Cardiac muscle cell (in vitro differentiated cells and primary cell): ENCODE data around the gene TM7SF2. TPM values are rescaled to one million over a fixed set of nuclear protein-coding genes. Genes with fewer than 3 reads are reported as not detected.

Experiments used
- DNase-seq, 2 donors: peaks; one replicate each; pipeline versions ENCODE4 v3.0.0 to v3.0.0-alpha.2; 2010 to 2017; ENCODE audit warnings: low read depth in 1 of 2, low spot score in 1 of 2
- H3K27ac ChIP-seq: fragments of 200-600 bp; sonication (generic); 2 replicates; pipeline ENCODE4 v1.5.1; 2016
- H3K27me3 ChIP-seq: fragments of 200-600 bp; sonication (generic); 2 replicates; pipeline ENCODE4 v1.6.0; 2016; ENCODE audit warnings: control low read depth
- H3K36me3 ChIP-seq: fragments of 200-600 bp; sonication (generic); 2 replicates; pipeline ENCODE4 v1.5.1; 2016; ENCODE audit warnings: control low read depth
- H3K4me1 ChIP-seq: fragments of 200-600 bp; sonication (generic); 2 replicates; pipeline ENCODE4 v1.8.1; 2017; ENCODE audit warnings: low read depth, mild to moderate bottlenecking, mixed run types
- H3K4me3 ChIP-seq: fragments of 200-600 bp; sonication (generic); 2 replicates; pipeline ENCODE4 v1.5.1; 2016; ENCODE audit warnings: mild to moderate bottlenecking
- H3K9me3 ChIP-seq: fragments of 200-600 bp; sonication (generic); 2 replicates; pipeline ENCODE4 v1.5.1; 2017; ENCODE audit warnings: low read depth, mild to moderate bottlenecking, control low read depth
- polyA plus RNA-seq: library from polyadenylated mRNA; unstranded; fragments of >200 nt; fragmentation: Nextera tagmentation; extraction: Ambion mirVana; gene quantifications from 2 replicates; pipeline ENCODE4 v1.2.1, GENCODE V29; 2016
- total RNA-seq: library from RNA; depleted of rRNA; stranded (reverse); fragments of >200 nt; gene quantifications from 2 replicates; pipeline ENCODE4 v1.2.3, GENCODE V29; 2016
- TF ChIP-seq, protein P1 (sequence below): IDR thresholded peaks from 2 replicates; pipeline ENCODE4 v1.5.1; 2012; ENCODE audit warnings: low read depth, mild to moderate bottlenecking, low read length

The TM7SF2 gene
- total and polyA plus RNA-seq, 2 experiments from 2014 or later, result 186 to 277 TPM

GRCh38 chr11:65130631-65131416 is 19.2 kb downstream of the TM7SF2 start:
- Histone ChIP-seq H3K9me3 (no peaks in the 10 kb centered on the region), H3K27ac (no peak overlapping the region), H3K4me3 (no peak overlapping the region), H3K36me3 (peaks cover 42% of the 10 kb centered on the region), H3K4me1 (peaks cover 10% of the 10 kb centered on the region), H3K27me3 (no peaks in the 10 kb centered on the region)
- TF ChIP-seq, protein P1, sequence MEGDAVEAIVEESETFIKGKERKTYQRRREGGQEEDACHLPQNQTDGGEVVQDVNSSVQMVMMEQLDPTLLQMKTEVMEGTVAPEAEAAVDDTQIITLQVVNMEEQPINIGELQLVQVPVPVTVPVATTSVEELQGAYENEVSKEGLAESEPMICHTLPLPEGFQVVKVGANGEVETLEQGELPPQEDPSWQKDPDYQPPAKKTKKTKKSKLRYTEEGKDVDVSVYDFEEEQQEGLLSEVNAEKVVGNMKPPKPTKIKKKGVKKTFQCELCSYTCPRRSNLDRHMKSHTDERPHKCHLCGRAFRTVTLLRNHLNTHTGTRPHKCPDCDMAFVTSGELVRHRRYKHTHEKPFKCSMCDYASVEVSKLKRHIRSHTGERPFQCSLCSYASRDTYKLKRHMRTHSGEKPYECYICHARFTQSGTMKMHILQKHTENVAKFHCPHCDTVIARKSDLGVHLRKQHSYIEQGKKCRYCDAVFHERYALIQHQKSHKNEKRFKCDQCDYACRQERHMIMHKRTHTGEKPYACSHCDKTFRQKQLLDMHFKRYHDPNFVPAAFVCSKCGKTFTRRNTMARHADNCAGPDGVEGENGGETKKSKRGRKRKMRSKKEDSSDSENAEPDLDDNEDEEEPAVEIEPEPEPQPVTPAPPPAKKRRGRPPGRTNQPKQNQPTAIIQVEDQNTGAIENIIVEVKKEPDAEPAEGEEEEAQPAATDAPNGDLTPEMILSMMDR, result no peak
- DNase-seq, result no peak

DNA sequence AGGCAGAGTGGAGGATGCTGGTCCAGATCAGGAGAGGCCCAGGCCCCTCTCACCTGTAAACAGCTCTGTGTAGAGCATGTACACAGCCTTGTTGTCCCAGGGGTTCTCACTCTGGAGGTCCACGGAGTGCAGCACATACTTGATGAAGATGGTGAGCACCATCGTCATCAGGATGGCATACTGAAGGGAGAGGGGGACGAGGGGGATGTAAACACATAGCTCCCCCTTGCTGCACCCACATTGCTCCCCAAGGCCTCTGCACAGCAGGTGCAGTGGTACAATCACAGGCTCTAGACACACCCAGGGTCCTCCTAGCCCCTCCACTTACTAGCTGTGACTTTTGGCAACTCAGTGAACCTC is 19.7 kb downstream of the TM7SF2 start:
- TF ChIP-seq, protein P1, result no peak
- Histone ChIP-seq H3K36me3 (peaks cover 39% of the 10 kb centered on the region), H3K4me3 (no peak overlapping the region), H3K4me1 (peaks cover 12% of the 10 kb centered on the region), H3K9me3 (no peaks in the 10 kb centered on the region), H3K27ac (no peak overlapping the region), H3K27me3 (no peaks in the 10 kb centered on the region)
- no peak for DNase-seq

GRCh38 chr11:65131895-65132237 is 20.2 kb downstream of the TM7SF2 start:
- peaks cover 12% of the 10 kb centered on the region for H3K4me1 ChIP-seq
- H3K27me3 ChIP-seq, result no peaks in the 10 kb centered on the region
- no peak overlapping the region for H3K27ac ChIP-seq
- TF ChIP-seq, protein P1, result no peak
- no peak overlapping the region for H3K4me3 ChIP-seq
- DNase-seq, result no peak
- H3K36me3 ChIP-seq, result peaks cover 36% of the 10 kb centered on the region
- no peaks in the 10 kb centered on the region for H3K9me3 ChIP-seq

DNA sequence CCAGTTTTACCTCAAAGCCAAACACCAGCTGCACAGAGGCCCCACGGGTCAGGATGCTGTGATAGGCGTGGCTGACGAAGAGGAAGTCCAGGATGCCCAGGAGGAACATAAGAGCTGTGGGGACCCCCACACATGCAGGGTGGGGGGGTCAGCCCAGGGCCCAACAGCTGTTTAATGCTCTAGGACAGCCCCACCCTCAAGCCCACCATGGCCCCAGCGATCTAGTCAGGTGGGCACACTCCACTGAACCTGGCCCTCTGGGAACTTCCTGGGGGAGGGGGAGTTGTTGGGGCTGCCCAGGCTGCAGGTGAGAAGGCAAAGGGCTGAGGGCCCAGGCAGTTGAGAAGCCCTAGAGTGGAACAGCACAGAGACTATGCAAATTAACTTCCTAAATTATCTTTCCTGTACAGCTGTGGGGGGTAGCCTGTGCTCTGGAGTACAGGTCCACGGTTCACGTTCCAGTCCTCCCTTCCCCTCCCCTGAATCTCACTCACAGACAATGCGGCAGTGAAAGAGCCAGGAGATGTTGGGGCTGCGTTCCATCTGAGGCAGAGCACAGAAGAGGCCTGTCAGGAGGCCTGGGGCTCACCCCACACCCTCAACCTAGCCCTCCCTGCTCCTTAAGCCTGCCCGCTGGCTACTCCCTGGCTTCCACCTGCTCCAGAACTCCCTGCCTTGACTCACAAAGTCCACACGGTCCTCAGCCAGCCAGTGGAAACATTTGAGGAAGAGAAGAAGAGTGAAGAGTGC is 20.7 kb downstream of the TM7SF2 start:
- Histone ChIP-seq H3K36me3 (peaks cover 35% of the 10 kb centered on the region), H3K9me3 (no peaks in the 10 kb centered on the region), H3K4me3 (no peak overlapping the region), H3K27me3 (no peaks in the 10 kb centered on the region), H3K27ac (no peak overlapping the region), H3K4me1 (peaks cover 12% of the 10 kb centered on the region)
- TF ChIP-seq, protein P1, result no peak
- DNase-seq, result no peak

GRCh38 chr11:65132988-65133700 is 21.5 kb downstream of the TM7SF2 start:
- TF ChIP-seq, protein P1, result no peak
- Histone ChIP-seq H3K9me3 (no peaks in the 10 kb centered on the region), H3K27ac (no peak overlapping the region), H3K4me3 (peak overlapping the region; percentile 82), H3K4me1 (peaks cover 12% of the 10 kb centered on the region), H3K36me3 (peaks cover 29% of the 10 kb centered on the region), H3K27me3 (no peaks in the 10 kb centered on the region)
- peak in 1 of 2 donors; percentile 17 for DNase-seq
